B cell (primary cell): Measurements from ENCODE around the gene NCBP3. TPM values are rescaled to one million over a fixed set of nuclear protein-coding genes. Genes with fewer than 3 reads are reported as not detected.

Experiments used
- ATAC-seq: fragments of 200-7000 bp; cut with Tn5 transposase; one replicate; pipeline ENCODE4 v1.10.0; 2021; ENCODE audit warnings: low read depth, mild to moderate bottlenecking, moderate number of reproducible peaks, moderate library complexity
- CTCF ChIA-PET: fragments of 350-600 bp; sonication (Branson Sonifier 250); formaldehyde crosslinking; loops from one replicate; lab custom pipeline; 2021; ENCODE audit warnings: antibody characterized with exemption, inconsistent platforms; lab: Charles Lee
- POLR2A ChIA-PET: fragments of 350-600 bp; sonication (Branson Sonifier 250); formaldehyde crosslinking; loops from one replicate; lab custom pipeline; 2021; ENCODE audit warnings: antibody characterized with exemption; lab: Charles Lee
- DNase-seq: peaks from one replicate; pipeline ENCODE4 v3.0.0; 2013
- H2AFZ ChIP-seq: 2 replicates; pipeline ENCODE4 v1.6.1; 2012; ENCODE audit warnings: mild to moderate bottlenecking, low read depth, low read length; ENCODE audit not compliant: insufficient read depth, poor library complexity, severe bottlenecking
- H3K27ac ChIP-seq, 2 donors: 1 replicate in 1 of 2; 2 replicates in 1 of 2; pipeline ENCODE4 v1.5.1; 2012 to 2013; ENCODE audit warnings: low read length in 2 of 2, mild to moderate bottlenecking in 2 of 2, moderate library complexity in 1 of 2
- H3K27me3 ChIP-seq, 4 experiments: fragments of 200-600 bp in 1 of 4; sonication (generic) in 1 of 4; replicated peaks in 1 of 4; 1 replicate in 2 of 4; 2 replicates in 2 of 4; pipeline versions ENCODE4 v1.6.1 to v1.7.0; 2013 to 2016; ENCODE audit warnings: low read length in 3 of 4, mild to moderate bottlenecking in 2 of 4, mixed read lengths in 1 of 4, moderate library complexity in 1 of 4; ENCODE audit not compliant: insufficient read depth in 4 of 4, control insufficient read depth in 3 of 4; ENCODE audit errors: control extremely low read depth in 1 of 4
- H3K36me3 ChIP-seq, 2 experiments: replicated peaks in 1 of 2; 1 replicate in 1 of 2; 2 replicates in 1 of 2; pipeline versions ENCODE4 v1.6.1 to v1.7.1; 2013; ENCODE audit warnings: low read length in 1 of 2; ENCODE audit not compliant: insufficient read depth in 2 of 2, control insufficient read depth in 1 of 2; ENCODE audit errors: control extremely low read depth in 1 of 2, extremely low read depth in 1 of 2
- H3K4me1 ChIP-seq, 2 donors: fragments of 200-600 bp in 1 of 2; sonication (generic) in 1 of 2; 1 replicate in 1 of 2; 2 replicates in 1 of 2; pipeline versions ENCODE4 v1.5.1 to v1.6.1; 2013 to 2017; ENCODE audit warnings: low read length in 2 of 2; ENCODE audit not compliant: control insufficient read depth in 2 of 2, insufficient read depth in 2 of 2
- H3K4me2 ChIP-seq: replicated peaks from 2 replicates; pipeline ENCODE3; 2012; ENCODE audit warnings: mild to moderate bottlenecking, low read depth, low read length; ENCODE audit not compliant: poor library complexity, severe bottlenecking
- H3K4me3 ChIP-seq, 5 experiments: fragments of 200-600 bp in 1 of 5; sonication (generic) in 1 of 5; 1 replicate in 3 of 5; 2 replicates in 2 of 5; pipeline versions ENCODE4 v1.5.1 to v1.7.0; 2011 to 2016; ENCODE audit warnings: low read length in 4 of 5, mild to moderate bottlenecking in 4 of 5, low read depth in 2 of 5, control low read depth in 1 of 5, moderate library complexity in 1 of 5; ENCODE audit not compliant: insufficient read depth in 1 of 5; ENCODE audit errors: control extremely low read depth in 1 of 5, extremely low read depth in 1 of 5
- H3K79me2 ChIP-seq: fragments of 200-600 bp; sonication (generic); one replicate; pipeline ENCODE4 v1.6.0; 2016; ENCODE audit warnings: low read length; ENCODE audit not compliant: control insufficient read depth, insufficient read depth
- H3K9ac ChIP-seq: fragments of 200-600 bp; sonication (generic); 2 replicates; pipeline ENCODE4 v1.6.1; 2017; ENCODE audit warnings: mild to moderate bottlenecking, low read length, moderate library complexity
- H3K9me3 ChIP-seq, 3 donors: one replicate each; pipeline versions ENCODE4 v1.6.1 to v1.7.1; 2013; ENCODE audit warnings: low read length in 2 of 3; ENCODE audit not compliant: control insufficient read depth in 2 of 3, insufficient read depth in 1 of 3; ENCODE audit errors: control extremely low read depth in 1 of 3
- H4K20me1 ChIP-seq: 2 replicates; pipeline ENCODE4 v1.6.0; 2012; ENCODE audit warnings: mild to moderate bottlenecking, low read length; ENCODE audit not compliant: insufficient read depth, control insufficient read depth, poor library complexity, severe bottlenecking
- H3K27ac Mint-ChIP-seq: one replicate; pipeline ENCODE4 v1.8.0; 2021; ENCODE audit warnings: mixed read lengths
- H3K27me3 Mint-ChIP-seq: one replicate; pipeline ENCODE4 v1.8.0; 2021; ENCODE audit warnings: mixed read lengths
- H3K4me1 Mint-ChIP-seq: one replicate; pipeline ENCODE4 v1.8.0; 2021; ENCODE audit warnings: mixed read lengths
- H3K4me3 Mint-ChIP-seq: one replicate; pipeline ENCODE4 v1.8.0; 2021; ENCODE audit warnings: mixed read lengths
- H3K9me3 Mint-ChIP-seq: one replicate; pipeline ENCODE4 v1.8.0; 2022; ENCODE audit warnings: mixed read lengths; ENCODE audit not compliant: insufficient read depth
- EZH2 ChIP-seq: IDR thresholded peaks from 2 replicates; pipeline ENCODE4 v1.6.1; 2012; ENCODE audit warnings: borderline replicate concordance, low read depth, mild to moderate bottlenecking, moderate library complexity, low read length; ENCODE audit not compliant: insufficient read depth, poor library complexity, severe bottlenecking
- WGBS: methylation state at CpG from one replicate; pipeline ENCODE4 v1.1.5; 2013; ENCODE audit warnings: missing lambda C conversion rate; ENCODE audit not compliant: insufficient coverage; 5-methylcytosine and 5-hydroxymethylcytosine counted together
- intact Hi-C: fragments of 100-400 bp; cut with micrococcal nuclease; formaldehyde crosslinking; loops from one replicate; pipeline ENCODE4 v1.10.0; 2022
- polyA plus RNA-seq: library from polyadenylated mRNA; depleted of rRNA; stranded (reverse); fragments of >200 nt; gene quantifications from 2 replicates; pipeline ENCODE4 v1.2.3, GENCODE V29; 2012
- total RNA-seq, 2 donors: library from RNA; stranded (reverse); fragments of 120-200 nt in 1 of 2; gene quantifications; 1 replicate in 1 of 2; 2 replicates in 1 of 2; pipeline versions ENCODE4 v1.2.3 to v1.2.4, GENCODE V29; 2013 to 2022
- TF ChIP-seq, protein P1 (sequence below): fragments of 200-600 bp; IDR thresholded peaks from one replicate; pipeline ENCODE4 v1.8.0; 2022; ENCODE audit warnings: antibody characterized with exemption, mild to moderate bottlenecking

NCBP3 gene
- total and polyA plus RNA-seq, 2 donors (not counting 1 experiment from before 2014, with no cell fraction given), result 11.1 to 71.7 TPM

DNA sequence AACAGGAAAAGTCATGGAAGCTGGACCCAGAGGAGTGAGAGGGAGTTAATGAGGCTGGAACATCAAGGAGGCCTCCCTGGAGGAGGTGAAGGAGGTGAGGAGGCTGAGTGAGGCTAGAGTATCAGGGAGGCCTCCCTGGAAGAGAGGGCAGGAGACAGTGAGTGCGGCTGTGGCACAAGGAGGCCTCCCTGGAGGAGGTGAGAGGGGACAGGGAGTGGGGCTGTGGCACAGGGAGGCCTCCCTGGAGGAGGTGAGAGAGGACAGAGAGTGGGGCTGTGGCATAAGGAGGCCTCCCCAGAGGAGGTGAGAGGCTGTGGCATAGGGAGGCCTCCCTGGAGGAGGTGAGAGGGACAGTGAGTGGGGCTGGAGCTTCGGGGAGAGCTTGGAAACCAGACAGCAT is 41.3 kb upstream of the NCBP3 start:
- POLR2A ChIA-PET, result interaction anchor here (1.5 kb wide), 1 partner anchor 18 kb away, joined by 4 read pairs; no protein-coding TSS in a partner anchor
- H3K9me3 ChIP-seq, result no peaks in the 10 kb centered on the region
- H2AFZ ChIP-seq, result peak overlapping the region; percentile 48
- 83% methylated on average over 2 of the region's 2 CpGs for WGBS
- H3K4me2 ChIP-seq, result peak overlapping the region; percentile 68
- TF ChIP-seq, protein P1, sequence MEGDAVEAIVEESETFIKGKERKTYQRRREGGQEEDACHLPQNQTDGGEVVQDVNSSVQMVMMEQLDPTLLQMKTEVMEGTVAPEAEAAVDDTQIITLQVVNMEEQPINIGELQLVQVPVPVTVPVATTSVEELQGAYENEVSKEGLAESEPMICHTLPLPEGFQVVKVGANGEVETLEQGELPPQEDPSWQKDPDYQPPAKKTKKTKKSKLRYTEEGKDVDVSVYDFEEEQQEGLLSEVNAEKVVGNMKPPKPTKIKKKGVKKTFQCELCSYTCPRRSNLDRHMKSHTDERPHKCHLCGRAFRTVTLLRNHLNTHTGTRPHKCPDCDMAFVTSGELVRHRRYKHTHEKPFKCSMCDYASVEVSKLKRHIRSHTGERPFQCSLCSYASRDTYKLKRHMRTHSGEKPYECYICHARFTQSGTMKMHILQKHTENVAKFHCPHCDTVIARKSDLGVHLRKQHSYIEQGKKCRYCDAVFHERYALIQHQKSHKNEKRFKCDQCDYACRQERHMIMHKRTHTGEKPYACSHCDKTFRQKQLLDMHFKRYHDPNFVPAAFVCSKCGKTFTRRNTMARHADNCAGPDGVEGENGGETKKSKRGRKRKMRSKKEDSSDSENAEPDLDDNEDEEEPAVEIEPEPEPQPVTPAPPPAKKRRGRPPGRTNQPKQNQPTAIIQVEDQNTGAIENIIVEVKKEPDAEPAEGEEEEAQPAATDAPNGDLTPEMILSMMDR, result no peak
- no peak for TF ChIP-seq EZH2
- CTCF ChIA-PET, result no interaction called here
- Mint-ChIP-seq H3K4me1 (peaks cover 40% of the 10 kb centered on the region), H3K9me3 (no peaks in the 10 kb centered on the region), H3K27me3 (no peaks in the 10 kb centered on the region), H3K4me3 (peak overlapping the region; percentile 37), H3K27ac (peak overlapping the region; percentile 26)
- peak overlapping the region in 1 of 5 experiments; percentile 8 for H3K4me3 ChIP-seq
- ATAC-seq (no peak), DNase-seq (no peak)
- H3K27me3 ChIP-seq, result no peaks in the 10 kb centered on the region
- H3K9ac ChIP-seq, result peak overlapping the region; percentile 31
- peaks cover 13% of the 10 kb centered on the region for H3K79me2 ChIP-seq
- H4K20me1 ChIP-seq, result no peaks in the 10 kb centered on the region
- H3K36me3 ChIP-seq, result peaks cover 0 to 14% of the 10 kb centered on the region in 2 experiments
- peak overlapping the region; percentile 20 to 65 for H3K27ac ChIP-seq
- intact Hi-C loops, result no loop called here
- peaks cover 30 to 46% of the 10 kb centered on the region in 2 donors for H3K4me1 ChIP-seq

DNA sequence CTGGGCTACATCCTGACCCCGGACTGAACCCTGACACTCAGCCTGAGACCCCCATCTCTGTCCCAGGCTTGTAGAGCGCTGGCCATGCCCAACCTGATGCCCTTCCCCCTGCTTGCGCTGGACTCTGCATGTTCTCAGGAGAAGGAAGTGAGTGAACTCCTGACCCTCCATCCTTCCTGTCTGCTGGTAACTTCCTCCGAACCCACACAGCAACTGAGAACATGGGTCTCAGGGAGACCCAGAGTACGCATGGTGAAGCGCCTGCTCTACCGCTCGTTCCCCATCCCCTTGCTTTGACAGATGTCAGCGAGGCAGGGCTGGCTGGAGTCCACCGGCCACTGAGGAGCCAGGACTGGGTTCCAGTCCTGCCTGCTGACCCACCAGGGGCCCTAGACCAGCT is 40.7 kb upstream of the NCBP3 start:
- peak overlapping the region; percentile 20 to 65 for H3K27ac ChIP-seq

More for the DNA sequence above, 40.7 kb upstream of the NCBP3 start:
- POLR2A ChIA-PET, result no interaction called here
- Histone ChIP-seq H4K20me1 (no peaks in the 10 kb centered on the region), H3K9me3 (no peaks in the 10 kb centered on the region), H2AFZ (peak overlapping the region; percentile 48), H3K9ac (peak overlapping the region; percentile 31), H3K79me2 (peaks cover 12% of the 10 kb centered on the region), H3K27me3 (no peaks in the 10 kb centered on the region), H3K36me3 (peaks cover 0 to 14% of the 10 kb centered on the region in 2 experiments), H3K4me3 (peak overlapping the region in 1 of 5 experiments; percentile 25), H3K4me1 (peaks cover 26 to 42% of the 10 kb centered on the region in 2 donors), H3K4me2 (peak overlapping the region; percentile 68)
- CTCF ChIA-PET, result no interaction called here
- TF ChIP-seq, protein P1, result no peak
- TF ChIP-seq EZH2, result no peak
- DNase-seq (peak; percentile 65), ATAC-seq (peak; percentile 25)
- H3K4me3 Mint-ChIP-seq, result peak overlapping the region; percentile 37
- no peaks in the 10 kb centered on the region for H3K9me3 Mint-ChIP-seq
- H3K27ac Mint-ChIP-seq, result peak overlapping the region; percentile 26
- H3K27me3 Mint-ChIP-seq, result no peaks in the 10 kb centered on the region
- intact Hi-C loops, result no loop called here
- WGBS, result 29% methylated on average over 9 of the region's 10 CpGs
- H3K4me1 Mint-ChIP-seq, result peaks cover 36% of the 10 kb centered on the region
